ENCODE measurements around the gene MYO1E.

DNA sequence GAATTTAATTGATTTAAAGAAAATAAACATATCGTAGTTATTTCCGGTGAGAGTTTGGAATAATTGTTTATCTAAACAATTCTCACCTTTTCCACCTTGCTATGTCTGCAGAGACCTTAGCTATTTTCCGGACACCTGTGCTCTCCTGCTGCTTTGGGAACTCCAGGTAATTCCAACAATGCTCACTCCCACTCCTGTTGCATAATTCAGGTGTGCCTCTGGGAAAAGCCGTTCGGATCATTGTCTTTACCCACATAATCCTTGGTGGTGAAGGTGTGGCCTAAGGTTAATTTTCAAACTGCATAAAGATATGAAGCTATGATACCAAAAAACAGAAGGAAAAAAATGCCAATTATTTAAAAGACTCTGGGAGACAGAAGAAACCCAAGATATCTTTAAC lies 106.6 kb downstream of the MYO1E start:
- TF ChIP-seq POLR2A (IDR thresholded peaks at IDR 0.05; ENCODE audit: low read depth, low read length) (no peak), CTCF (conservative IDR thresholded peaks at IDR 0.05; ENCODE audit: low read depth, low read length) (no peak), BHLHE40 (IDR thresholded peaks at IDR 0.05; ENCODE audit: low read depth, low read length) (no peak), SMC3 (IDR thresholded peaks at IDR 0.05; ENCODE audit: low read depth, low read length) (no peak), MAFK (IDR thresholded peaks at IDR 0.05; ENCODE audit: low read depth, low read length) (no peak), USF2 (IDR thresholded peaks at IDR 0.05; ENCODE audit: low read depth, low read length) (no peak), RFX5 (IDR thresholded peaks at IDR 0.05; ENCODE audit: low read depth, low read length) (no peak), CEBPB (IDR thresholded peaks at IDR 0.05; ENCODE audit: low read depth, low read length) (no peak), RCOR1 (IDR thresholded peaks at IDR 0.05; ENCODE audit: insufficient replicate concordance, low read length) (no peak), MAZ (IDR thresholded peaks at IDR 0.05; ENCODE audit: borderline replicate concordance, low read depth, low read length) (no peak), MXI1 (IDR thresholded peaks at IDR 0.05; ENCODE audit: borderline replicate concordance, low read depth, low read length) (no peak)

Data from IMR-90 (cell line).